CD1c-positive myeloid dendritic cell (primary cell): ENCODE results near the gene SGPP2.

ENCODE experiments used
- DNase-seq: peaks from one replicate; pipeline ENCODE4 v3.0.0-alpha.2; 2016; ENCODE audit errors: extremely low spot score

Gene SGPP2

DNA sequence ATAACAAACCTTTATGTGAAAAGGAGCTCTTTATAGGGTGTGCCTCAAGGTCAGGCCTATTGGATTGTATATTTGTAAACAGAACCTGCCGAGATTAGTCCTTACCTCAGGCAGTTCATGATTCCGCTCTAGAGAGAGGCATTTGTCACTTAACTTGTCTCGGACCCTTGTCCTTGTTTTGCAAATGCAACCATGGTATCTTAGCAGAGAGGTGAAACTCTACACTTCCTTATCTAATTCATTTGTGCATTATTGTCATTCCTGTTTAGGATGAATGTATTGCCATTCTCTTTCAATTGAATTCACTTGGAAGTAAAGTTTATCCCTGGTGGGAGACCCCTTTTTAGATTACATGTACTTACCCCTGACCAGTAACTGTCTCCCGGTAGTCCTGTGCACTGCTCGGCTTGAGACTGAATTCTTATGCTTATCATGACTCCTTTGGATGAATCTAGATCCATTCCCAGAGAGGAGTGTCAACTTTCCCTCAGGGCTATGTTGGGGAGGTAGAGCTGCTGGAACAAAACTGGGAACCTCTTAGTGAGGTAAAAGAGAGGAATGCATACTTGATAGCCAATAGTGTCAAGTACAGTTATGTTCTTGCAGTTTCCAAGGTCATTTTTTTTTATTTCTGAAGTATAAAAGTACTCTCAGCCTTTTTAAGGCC lies 46.6 kb downstream of the SGPP2 start:
- DNase-seq: no peak

DNA sequence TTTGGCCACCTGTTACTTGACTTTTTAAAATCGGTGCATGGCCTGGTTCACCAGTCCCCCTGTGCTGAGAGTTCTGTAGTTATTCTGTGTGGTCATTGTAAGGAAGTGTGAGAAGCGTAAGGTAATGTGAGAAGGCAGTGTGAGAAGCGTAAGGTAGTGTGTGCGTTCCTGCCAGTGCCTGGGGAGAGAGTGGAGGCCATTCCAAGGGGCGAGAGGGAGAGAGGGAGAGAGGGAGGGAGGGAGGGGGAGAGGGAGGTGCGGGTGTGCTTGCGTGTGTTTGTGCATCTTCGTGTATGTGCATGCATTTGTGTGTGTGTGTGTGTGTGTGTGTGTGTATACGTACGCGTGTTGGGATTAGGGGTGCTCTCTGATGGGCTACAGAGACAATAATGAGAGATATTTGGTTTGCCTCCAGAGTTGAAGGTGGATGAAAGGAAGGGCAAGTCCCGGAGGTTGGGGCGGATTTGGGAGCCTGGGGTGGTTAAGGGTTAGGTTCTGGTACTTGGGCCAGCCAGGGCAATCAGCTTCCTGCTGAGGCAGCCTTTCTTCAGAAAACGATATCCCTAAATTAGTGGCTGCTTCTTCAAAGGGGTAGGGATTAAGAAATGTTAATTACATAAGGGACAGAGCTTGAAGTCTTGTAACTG lies 53.7 kb downstream of the SGPP2 start:
- DNase-seq: no peak

GRCh38 chr2:222479859-222480258 lies 55.5 kb downstream of the SGPP2 start:
- DNase-seq: no peak

DNA sequence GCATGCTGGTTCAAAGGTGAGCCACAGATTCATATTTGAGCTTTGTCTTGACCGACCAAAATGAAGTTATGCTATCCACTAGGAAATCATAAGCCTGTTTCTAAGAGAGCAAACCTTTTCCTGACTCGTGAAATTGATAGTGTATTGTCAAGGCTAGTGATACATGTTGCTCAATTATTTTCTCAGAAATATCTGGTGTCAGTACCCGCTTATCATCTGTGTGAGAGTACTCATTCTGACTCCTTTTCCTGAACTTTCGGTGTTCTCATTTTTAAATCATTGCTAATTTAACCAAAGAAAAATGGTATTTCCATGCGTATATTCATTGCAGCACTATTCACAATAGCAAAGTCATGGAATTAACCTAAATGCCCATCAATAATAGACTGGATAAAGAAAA lies 56.2 kb downstream of the SGPP2 start:
- DNase-seq: no peak

- DNase-seq: no peak
Observed at GRCh38 chr2:222481941-222482340, 57.6 kb downstream of the SGPP2 start.

- no peak for DNase-seq
Observed at GRCh38 chr2:222483513-222484039, 59.2 kb downstream of the SGPP2 start.

GRCh38 chr2:222485367-222486211 lies 61.2 kb downstream of the SGPP2 start:
- no peak for DNase-seq

DNA sequence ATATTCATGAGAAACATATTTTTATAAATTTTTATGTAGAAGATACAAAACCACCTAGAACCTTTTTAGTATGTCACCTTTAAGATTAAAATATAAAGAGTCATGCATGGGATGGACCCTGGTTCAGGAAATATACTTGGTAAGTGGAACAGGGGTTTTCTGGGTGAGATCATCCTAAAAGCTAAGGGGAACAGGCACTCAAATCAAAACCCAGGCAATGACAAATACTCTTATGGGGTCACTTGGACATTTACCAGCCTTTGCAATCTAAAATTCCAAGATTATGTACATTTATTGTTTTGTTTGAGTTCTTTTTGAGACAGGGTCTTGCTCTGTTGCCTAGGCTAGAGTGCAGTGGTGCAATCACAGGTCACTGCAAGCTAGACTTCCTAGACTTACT lies 65.8 kb downstream of the SGPP2 start:
- DNase-seq: no peak

DNA sequence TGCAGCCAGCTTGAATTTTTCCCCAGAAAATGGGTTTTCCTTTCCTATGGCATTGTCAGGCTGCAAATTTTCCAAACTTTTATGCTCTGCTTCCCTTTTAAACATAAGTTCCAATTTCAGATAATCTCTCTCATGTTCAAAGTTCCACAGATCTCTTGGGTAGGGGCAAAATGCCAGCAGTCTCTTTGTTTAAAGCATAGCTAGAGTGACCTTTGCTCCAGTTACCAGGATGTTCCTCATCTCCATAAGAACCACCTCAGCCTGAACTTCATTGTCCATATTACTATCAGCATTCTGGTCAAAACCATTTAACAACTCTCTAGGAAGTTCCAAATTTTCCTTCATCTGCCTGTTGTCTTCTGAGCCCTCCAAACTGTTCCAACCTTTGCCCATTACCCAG lies 68.3 kb downstream of the SGPP2 start:
- DNase-seq: no peak

DNA sequence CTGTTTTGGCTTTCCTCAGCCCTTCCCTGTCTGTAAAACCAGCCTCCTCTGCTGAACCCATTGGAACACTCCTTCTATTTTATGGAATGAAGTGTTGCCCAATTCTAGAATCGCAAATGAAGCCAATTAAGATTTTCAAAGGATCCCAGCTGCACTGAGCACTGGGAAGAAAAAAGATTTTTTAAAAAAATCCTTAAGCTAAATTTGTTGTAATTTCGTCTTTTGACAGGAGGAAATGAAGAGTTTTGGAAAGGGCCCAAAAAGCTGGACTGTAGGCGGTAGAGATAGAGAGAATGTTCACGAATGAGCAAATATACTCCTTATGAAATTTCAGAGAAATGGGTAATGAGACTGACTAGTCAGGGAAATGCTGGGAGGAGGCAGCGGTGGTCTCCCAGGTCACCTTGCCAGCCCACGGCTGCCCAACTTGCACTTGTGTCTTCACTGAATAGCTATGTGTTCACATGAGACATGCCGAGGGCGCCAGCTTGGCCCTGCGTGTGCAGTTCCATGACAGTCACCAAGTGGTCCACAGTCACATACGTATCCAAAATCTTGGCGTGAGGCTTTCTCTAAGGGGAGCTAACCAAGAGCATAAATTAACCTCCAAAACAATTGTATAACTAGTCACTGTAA lies 69.9 kb downstream of the SGPP2 start:
- no peak for DNase-seq

- DNase-seq: no peak
Observed at GRCh38 chr2:222495388-222495787, 71.0 kb downstream of the SGPP2 start.

DNA sequence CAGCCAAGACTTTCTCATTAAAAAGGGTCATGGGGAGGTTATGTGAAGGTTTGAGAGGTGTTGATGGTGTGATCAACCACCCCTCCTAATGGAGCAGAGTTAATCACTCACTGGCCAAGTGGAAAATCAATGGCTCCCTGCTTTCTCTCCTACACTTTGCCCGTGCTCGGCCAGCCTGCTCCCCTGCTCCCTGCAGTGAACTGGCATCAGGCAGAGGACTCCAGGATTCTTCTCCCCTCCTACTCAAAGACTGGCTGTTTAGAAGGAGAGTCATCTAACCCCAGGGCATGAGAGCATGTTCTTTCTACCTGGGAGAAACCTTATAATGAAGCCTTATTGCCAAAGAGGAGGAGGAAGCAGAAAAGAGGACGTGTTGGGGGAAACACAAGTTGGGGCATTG lies 74.9 kb downstream of the SGPP2 start:
- DNase-seq: no peak

GRCh38 chr2:222504191-222504590 lies 79.8 kb downstream of the SGPP2 start:
- no peak for DNase-seq

- DNase-seq: no peak
Observed at GRCh38 chr2:222504719-222505118, 80.4 kb downstream of the SGPP2 start.

- no peak for DNase-seq
Observed at GRCh38 chr2:222506230-222506935, 82.0 kb downstream of the SGPP2 start.

GRCh38 chr2:222514901-222515300 lies 90.6 kb downstream of the SGPP2 start:
- no peak for DNase-seq

DNA sequence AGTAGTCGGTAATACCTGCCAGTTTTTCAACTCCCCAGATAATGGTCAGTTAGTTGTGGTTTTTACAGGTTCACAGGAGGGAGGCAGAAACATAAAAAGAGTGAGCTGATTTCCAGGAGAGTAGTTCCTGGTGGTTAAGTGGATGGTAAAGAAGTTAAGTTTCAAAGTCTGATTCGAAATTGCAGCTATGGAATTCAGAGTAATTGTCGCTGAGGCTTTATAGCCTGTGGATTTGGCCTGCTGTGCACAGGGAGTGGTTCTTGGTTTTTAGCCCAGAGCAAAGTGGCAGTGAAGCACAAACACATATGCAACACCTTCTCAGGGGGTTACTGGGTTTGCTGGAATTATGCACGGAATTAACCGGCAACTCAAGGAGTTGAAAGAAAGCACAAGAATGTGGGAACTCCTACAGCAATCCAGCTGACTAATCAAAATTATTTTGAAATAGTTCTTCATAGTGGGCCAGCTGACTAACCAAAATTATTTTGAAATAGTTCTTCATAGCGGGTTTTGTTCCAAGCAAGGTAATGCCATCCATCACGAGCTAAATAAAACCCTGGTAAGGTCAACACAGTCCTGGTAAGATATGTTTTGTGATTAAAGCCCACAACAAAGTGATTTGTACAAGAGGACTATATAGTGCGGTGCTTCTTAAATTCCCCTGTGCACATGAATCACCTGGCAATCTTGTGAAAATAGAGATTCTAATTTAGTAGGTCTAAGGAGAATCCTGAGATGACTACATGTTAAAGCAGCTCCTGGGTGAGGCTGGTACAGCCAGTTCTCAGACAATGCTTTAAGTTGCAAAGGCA lies 94.4 kb downstream of the SGPP2 start:
- no peak for DNase-seq

GRCh38 chr2:222521099-222521498 lies 96.8 kb downstream of the SGPP2 start:
- no peak for DNase-seq

DNA sequence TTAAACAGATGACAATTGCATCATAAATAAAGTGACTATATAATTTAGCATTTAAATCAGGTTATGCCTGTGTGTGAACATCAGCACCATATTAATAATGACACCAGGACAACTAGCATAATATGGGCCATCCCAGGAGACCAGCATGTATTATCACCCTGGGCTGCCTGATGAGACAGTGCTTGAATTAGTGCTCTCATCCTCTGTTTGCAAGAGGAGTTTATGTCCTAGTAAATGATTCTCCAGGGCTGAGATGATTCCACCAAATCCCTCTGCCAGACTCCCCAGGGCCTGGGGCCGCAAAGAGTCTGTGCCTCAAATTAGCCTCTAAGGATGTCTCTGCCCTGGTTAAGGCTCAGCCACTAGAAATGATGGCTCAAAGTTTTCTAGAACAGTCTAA lies 97.7 kb downstream of the SGPP2 start:
- DNase-seq: no peak

- DNase-seq: no peak
Observed at GRCh38 chr2:222523783-222524544, 99.6 kb downstream of the SGPP2 start.
